GM11168 (cell line): ENCODE results near the gene IFI27L1.

ENCODE experiments used
- in situ Hi-C: fragments of 300-500 bp; cut with MboI; formaldehyde crosslinking; loops from one replicate; pipeline ENCODE4 v1.12.0; 2022; ENCODE audit warnings: low sequenced_read_pairs; ENCODE audit not compliant: unreplicated experiment

Gene IFI27L1

DNA sequence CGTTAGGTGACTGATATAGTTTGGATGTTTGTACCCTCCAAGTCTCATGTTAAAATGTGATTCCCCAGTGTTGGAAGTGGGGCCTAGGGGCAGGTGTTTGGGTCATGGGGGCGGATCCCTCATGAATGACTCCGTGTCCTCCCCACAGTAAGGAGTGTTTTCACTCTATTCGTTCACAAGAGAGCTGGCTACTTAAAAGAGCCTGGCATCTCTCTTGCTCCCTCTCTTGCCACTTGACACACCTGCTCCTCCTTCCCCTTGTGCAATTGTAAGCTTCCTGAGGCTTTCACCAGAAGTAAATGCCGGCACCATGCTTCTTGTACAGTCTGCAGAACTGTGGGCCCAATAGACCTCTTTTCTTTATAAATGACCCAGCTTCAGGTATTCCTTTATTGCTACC lies 45.7 kb downstream of the IFI27L1 start:
- in situ Hi-C loops: loop anchor here (10.0 kb wide), 1 partner anchor 72 kb away; no protein-coding TSS in a partner anchor

DNA sequence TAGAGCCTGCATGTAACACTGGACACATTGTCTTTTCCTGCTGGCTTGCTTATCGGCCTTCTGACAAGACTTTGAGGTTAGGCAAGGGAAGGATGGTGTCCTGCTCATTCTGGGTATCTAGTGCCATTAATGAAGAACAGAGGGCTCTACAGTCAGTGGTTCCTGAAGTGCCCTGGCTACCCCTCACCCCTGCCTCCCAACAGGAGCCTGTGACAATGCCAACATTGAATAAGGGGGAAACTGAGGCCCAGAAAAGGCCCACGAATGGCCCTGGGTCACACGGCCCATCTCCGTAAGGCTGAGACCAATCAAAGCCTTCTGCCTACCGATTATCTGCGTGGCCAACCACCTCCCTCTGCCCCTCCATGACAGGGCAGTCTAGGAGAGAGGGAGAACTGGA lies 46.2 kb downstream of the IFI27L1 start:
- in situ Hi-C loops: loop anchor here (10.0 kb wide), 1 partner anchor 73 kb away; no protein-coding TSS in a partner anchor

DNA sequence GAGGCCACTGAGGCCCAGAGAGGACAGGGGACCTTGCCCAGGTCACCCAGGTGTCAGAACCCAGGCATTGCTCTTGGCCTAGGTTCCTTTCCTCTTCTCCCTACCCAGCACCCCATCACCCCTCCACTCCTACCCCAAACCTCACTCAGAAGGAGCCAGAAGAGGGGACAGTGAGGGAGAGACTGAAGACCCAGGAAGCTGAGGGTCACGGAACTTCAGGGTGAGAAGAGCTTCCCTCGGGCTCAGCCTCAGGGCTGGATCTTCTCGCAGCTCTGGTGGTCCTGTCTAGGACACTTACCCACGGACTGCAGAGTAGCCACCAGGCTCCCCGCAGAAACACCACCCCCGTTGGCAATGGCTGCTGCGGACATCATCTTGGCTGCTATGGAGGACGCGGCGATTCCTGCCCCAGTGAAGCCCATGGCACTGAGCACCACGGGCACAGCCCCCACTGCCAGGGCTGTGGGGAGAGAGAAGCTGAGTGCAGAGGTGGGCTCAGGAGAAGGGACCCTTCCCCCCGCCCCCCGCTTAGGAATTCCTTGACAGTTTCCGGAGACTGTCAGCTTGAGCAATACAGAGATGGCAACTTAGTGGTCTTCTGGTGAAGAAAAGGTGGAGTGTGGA lies 47.2 kb downstream of the IFI27L1 start:
- in situ Hi-C loops: loop anchor here (10.0 kb wide), 1 partner anchor 74 kb away; no protein-coding TSS in a partner anchor

DNA sequence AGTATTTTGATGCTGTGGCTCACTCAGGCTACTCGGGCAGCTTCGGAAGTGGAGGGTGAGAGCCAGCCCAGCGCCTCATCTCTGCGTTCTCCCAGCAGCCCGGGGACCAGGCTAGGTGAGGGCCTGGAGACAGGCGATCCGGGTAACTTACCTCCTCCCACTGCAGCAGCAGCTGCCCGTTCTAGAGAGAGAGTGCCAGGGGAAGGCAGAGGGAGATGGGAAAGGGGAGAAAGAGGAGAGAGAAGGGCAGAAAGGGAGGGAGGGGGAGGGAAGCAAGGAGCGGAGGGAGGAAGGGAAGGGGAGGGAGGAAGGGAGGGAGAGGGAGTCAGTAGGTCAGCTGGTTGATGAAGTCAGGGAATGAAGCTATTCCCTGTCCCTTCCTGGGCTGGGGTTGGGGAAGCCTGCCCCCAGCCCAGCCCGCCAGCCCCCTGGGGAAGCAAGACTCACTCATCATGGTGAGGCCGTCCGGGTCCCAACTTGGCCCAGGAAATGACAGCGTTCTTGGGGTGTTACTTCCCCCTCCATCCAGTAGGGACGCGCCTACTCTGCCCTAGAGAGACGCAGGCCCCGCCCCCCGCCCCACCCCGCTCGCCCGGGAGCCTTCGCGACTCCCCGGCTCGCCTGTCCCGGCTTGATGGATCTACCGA lies 48.1 kb downstream of the IFI27L1 start, which contains the start of gene IFI27L2:
TSS of gene IFI27L2 (minus strand) at position 494 of the 647 bp plus-strand sequence. CDS start at position 454, 40 bp downstream.
- in situ Hi-C loops: loop anchor here (10.0 kb wide), 1 partner anchor 74 kb away; no protein-coding TSS in a partner anchor

DNA sequence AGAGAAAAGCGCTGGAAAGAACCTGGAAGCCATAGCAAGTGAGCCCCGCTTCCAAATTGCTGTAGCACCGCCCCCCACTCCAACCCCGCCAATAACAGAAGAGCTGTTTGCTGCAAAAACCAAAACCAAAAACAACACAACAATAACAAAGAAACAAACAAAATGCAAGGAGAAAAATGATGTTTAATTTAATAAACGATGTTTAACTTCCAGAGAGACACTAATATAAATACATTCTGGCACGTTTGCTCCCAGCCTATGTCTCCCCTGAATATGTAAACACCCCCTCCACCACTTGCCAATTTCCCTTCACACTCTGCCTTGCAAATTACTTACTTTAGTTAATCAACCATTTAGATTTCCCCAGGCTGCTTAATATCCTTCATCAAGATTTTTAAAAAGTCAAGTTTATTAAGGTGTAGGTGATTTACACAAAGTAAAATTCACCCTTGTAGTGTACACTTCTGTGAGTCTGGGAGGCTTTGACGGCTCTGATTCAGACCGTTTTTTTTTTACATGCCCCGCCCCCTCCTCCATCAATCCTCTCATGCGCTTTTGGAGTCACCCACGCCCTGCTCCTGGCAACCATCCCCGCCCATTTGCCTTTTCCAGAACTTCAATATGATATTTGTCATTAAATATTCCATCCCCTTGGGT lies 48.8 kb downstream of the IFI27L1 start:
- in situ Hi-C loops: loop anchor here (10.0 kb wide), 1 partner anchor 75 kb away; no protein-coding TSS in a partner anchor

DNA sequence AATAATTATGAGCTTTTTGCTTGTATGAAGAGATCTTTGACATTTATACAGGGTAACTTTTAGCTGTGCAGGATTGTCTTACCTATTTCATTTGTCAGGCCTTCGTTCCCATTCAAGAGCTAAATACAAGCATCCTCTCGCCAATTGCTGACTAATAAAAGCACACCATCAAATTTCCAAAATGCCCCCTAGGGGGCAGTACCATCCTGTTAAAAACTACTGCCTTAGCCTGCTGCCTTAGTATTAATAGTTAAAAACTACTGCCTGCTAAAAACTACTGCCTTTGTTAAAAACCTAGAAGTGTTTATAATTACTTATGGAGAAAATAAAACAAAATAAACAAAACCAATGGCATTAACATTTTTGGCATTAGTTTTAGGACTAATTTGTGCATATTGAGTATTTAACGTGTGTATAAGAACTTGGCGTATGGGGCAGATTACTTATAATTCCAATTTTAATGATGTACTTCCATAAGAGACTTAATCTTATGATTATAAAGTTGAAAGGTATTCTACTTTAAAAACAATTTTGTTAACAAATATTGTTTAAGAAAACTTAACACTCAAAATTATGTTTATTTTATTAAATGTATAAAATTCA lies 51.3 kb downstream of the IFI27L1 start:
- in situ Hi-C loops: no loop called here

DNA sequence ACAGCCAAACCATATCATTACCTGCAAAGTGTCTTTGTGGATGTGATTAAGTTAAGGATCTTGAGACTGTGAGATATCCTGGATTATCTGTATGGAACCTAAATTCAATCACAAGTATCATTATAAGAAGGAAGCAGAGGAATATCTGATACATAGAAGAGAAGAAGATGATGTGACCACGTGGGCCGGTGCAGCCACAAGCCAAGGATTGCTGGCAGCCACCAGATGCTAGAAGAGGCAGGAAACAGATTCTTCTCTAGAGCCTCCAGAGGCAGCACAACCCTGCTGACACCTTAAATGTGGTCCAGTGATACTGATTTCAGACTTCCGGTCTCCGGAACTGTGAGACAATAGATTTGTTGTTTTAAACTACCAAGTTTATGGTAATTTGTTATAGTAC lies 54.4 kb downstream of the IFI27L1 start:
- in situ Hi-C loops: loop anchor here (5.0 kb wide), 1 partner anchor 98 kb away; no protein-coding TSS in a partner anchor

DNA sequence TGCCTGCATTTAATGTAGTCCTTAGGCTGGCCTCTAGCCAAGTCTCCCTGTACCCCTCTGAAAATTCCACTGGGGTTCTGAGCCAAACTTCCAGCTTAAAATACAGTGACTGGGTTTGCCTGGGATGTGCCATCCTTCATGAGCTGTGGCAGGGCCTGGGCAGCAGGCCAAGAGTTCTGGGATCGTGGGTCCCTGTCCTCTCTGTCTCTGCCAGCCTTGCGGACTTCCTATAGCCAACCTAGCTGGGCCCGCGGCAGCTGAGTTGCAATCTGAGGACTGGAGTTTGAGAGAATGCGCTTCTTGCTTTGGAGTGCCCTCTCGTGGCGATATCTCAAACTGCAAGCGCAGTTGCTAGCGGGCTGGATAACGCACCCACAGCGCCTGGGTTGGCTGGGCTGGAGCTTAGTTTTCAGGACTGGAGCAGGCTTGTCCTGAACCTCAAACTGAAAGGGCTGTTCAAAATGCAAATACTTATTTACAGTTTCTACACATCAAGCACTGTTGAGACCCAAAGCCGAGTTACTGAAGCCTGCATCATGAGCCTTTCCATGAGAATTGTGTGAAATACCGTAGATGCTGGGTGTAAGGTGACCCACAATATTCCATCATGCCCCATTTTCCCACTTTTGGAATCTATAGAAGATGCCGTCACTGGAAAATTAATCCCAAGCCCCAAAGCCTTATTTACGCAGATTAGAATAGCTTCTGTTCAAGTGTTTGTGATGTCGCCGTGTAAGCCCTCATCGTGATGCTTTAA lies 55.6 kb downstream of the IFI27L1 start:
- in situ Hi-C loops: loop anchor here (5.0 kb wide), 1 partner anchor 99 kb away; no protein-coding TSS in a partner anchor

DNA sequence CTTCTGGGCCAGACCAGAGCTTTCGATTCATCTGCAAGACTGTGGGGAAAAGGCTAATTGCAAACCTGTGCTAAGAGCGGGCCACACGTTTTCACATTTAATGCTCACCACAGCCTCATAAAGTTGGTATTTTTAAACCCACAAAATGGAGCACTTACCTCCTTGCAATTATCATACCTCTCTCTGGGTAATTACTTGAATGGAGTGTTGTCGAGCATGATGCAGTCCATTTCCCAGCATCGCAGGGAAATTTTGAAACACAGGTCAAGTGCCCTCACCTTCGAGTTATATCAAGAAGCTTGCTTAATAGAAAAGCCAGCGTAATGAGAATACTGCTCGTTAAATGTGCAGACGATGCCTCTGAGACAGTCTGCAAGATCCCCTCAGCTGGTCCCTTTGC lies 57.1 kb downstream of the IFI27L1 start:
- in situ Hi-C loops: loop anchor here (5.0 kb wide), 1 partner anchor 101 kb away; no protein-coding TSS in a partner anchor

DNA sequence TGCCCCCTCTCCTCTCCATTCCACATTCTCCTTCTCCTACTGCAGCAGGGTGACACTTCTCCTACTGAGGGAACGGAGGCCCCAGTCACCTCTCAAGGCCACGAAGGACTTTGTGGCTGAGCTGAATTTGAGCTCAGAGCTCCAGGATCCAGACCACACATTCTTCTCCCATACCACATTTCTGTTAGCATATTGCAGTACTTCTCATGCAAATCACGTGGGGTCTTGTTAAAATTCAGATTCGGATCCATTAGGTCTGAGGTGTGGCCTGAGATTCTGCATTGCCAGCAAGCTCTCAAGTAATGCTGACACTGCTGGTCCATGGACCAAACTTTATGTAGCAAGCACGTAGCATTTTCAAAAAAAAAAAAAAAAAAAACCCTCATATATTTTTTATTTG lies 57.9 kb downstream of the IFI27L1 start:
- in situ Hi-C loops: loop anchor here (5.0 kb wide), 1 partner anchor 102 kb away; no protein-coding TSS in a partner anchor

DNA sequence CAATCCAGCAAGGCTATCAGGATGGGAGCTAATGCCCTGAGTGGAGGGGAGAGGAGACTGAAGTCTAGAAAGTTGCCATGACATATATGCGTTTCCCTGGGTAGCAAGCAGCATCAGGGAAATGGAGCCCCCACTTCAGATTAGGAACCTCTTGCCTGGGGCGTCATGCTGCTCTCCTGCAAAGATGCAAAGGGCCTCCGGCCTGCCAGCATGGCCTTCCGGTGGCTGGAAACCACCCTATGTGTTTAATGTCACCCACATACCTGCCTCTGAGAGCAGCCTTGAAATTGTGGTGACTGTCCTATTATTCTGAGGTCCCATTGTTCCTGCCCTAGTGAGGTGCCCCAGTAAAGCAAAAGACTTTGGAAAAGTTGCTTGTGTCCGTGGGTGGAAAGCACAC lies 58.3 kb downstream of the IFI27L1 start:
- in situ Hi-C loops: loop anchor here (5.0 kb wide), 1 partner anchor 102 kb away; no protein-coding TSS in a partner anchor

DNA sequence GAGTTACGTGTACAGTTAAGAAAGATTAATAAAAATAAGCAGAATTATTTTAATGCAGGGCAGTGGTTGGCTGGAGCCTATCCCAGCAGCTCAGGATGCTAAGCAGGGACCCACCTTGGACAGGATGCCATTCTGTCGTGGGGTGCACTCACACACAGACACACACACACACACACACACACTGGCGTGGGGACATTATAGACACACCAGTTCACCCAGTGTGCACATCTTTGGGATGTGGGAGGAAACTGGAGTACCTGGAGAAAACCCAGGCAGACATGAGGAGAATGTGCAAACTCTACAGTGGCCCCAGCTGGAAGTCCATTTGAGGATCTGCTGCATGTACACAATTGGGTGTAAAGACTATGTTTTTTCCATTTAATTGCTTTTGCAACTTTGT lies 61.1 kb downstream of the IFI27L1 start:
- in situ Hi-C loops: no loop called here

DNA sequence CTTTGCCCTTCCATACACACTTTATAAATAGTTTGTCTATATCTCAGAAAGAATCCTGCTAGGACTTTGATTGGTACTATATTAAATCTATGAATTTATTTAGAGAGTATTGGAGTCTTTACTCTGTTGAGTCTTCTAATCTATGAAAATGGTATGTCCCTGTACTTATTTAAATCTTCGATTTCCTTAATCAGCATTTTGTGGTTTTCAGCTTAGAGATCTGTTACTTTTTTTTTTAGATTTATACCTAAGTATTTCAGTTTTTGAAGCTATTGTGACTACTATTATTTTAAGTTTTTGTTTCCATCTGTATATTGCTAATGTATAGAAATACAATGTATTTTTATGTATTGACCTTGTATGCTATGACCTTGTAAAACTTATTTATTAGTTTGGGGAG lies 61.7 kb downstream of the IFI27L1 start:
- in situ Hi-C loops: no loop called here

DNA sequence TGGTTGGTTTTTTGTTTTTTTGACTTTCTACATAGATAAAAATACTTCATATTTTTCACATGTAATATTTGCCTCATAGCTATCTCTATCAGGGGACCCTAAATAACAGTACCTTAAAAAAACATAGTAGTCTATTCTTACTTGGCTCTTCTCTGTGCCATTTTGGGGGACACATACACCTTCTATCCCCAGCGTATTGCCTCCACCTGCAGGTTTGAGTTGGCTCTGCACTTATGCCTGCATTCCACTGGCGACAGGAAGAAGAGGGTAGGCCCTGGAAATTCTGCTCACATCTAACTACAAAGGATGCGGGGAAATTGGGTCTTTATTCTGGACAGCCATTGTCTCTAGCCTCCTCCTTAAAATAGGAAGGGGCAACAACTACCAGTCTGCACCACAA lies 62.1 kb downstream of the IFI27L1 start:
- in situ Hi-C loops: no loop called here

DNA sequence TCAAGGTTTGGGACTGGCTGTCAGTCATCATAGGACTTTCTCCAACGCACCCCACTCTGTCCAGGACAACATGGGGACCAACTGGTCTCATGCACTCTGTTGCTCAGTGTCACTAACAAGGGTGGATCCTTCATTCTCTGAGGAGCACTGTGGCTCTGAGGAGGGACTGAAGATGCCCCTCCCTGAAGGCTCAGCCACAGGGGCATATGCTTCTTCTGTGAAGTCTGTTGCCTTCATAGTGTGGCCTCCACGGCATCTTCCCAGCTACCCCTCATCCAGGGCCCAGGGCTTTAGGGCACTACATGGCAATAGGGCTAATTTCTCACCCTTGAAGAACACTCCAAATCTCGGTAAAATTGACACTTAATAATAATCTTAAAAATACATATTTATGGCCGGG lies 62.6 kb downstream of the IFI27L1 start:
- in situ Hi-C loops: no loop called here

DNA sequence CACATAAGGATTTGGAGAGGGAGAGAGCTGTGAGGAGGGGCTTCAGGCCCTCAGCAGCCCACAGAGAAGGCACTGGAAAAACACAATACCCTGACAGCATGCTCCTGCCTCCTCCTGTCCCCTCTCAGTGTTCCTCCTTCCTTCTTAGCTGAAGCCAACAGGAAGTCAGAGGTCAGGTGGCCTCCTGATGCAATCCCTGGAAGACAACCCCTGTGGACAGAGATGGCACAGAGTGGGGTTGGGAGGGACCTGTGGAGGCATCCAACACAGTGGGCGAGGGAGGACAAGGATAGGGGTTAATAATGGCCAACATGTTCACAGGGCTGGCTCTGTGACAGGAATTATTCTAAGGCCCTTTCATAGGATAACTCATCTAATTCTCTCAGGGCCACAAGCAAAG lies 63.7 kb downstream of the IFI27L1 start:
- in situ Hi-C loops: no loop called here

DNA sequence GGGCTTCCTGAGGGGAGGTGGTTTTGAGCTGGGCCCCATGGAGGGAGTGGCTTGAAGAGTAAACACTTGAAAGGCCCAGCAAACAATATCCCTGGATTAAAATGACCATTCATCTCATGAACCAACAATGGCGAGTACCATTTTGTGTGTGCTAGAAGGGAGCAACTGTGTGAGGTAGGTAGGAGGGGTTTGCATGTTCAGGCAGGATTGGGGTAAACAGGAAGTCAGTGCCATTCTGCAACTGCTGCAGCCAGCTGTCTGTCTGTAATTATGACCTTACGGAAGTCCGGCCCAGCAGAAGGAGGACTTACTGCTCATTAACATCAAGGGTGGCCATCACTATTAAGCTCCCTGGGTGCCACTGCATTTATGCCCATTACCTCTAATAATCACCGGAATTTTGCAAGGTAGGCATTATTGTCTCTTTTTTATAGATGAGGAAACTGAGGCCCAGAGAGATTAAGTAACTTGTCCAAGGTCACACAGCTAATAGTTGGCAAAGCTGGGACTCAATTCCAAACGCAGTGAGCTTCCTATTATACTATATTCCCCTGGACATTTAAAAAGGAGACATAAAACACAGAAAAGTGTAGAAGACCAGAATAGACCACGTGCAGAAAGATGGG lies 64.9 kb downstream of the IFI27L1 start:
- in situ Hi-C loops: no loop called here
